HCT116 (cell line): ENCODE results near the gene FHOD3. TPM values are rescaled to one million over a fixed set of nuclear protein-coding genes. Genes with fewer than 3 reads are reported as not detected.

Experiments used
- ATAC-seq: fragments of 200-7000 bp; cut with Tn5 transposase; 2 replicates; pipeline ENCODE4 v1.9.1; 2020; ENCODE audit warnings: mild to moderate bottlenecking, moderate library complexity
- BruUV-seq: library from RNA; stranded (reverse); fragments of 400-500 nt; replicated peaks from 2 replicates; lab custom pipeline; 2021; lab: Mats Ljungman, UMichigan
- CTCF ChIA-PET: fragments of 300-600 bp; sonication (Branson Sonifier 250); formaldehyde crosslinking; loops from one replicate; lab custom pipeline; 2021; ENCODE audit warnings: antibody characterized with exemption; lab: Charles Lee
- POLR2A ChIA-PET: fragments of 300-600, 350-600 bp; sonication (Branson Sonifier 250); formaldehyde crosslinking; loops from one replicate; lab custom pipeline; 2021; ENCODE audit warnings: antibody characterized with exemption; lab: Charles Lee
- RAD21 ChIA-PET, 2 experiments: fragments of 300-600 bp; sonication (Branson Sonifier 250); formaldehyde crosslinking; loops; one replicate each; lab custom pipeline; 2023; ENCODE audit warnings: low total read pairs in 2 of 2; ENCODE audit not compliant: uncharacterized antibody in 2 of 2, unreplicated experiment in 2 of 2, low non-redundant PET in 1 of 2; lab: Charles Lee
- DNase-seq: peaks from one replicate; pipeline ENCODE4 v3.0.0-alpha.2; 2010; ENCODE audit warnings: low read depth, low spot score
- H2AFZ ChIP-seq: fragments of 200-600 bp; shearing (Covaris generic), sonication (generic); 2 replicates; pipeline ENCODE4 v1.6.1; 2017; ENCODE audit warnings: low read depth, mixed run types, mixed read lengths, antibody characterized with exemption, low read length; ENCODE audit not compliant: poor library complexity, severe bottlenecking
- H3K27ac ChIP-seq: 2 replicates; pipeline ENCODE4 v1.5.1; 2012; ENCODE audit warnings: low read depth, low read length
- H3K27me3 ChIP-seq: fragments of 200-600 bp; sonication (generic); 2 replicates; pipeline ENCODE4 v1.6.1; 2016; ENCODE audit warnings: mixed run types, low read length, mixed read lengths; ENCODE audit not compliant: insufficient read depth
- H3K36me3 ChIP-seq, 2 experiments: fragments of 200-500 bp in 1 of 2; fragments of 200-600 bp in 1 of 2; sonication (Bioruptor generic) in 1 of 2; sonication (generic) in 1 of 2; 2 replicates each; pipeline versions ENCODE4 v1.5.1 to v1.6.1; 2014 to 2016; ENCODE audit warnings: low read length in 2 of 2, inconsistent platforms in 1 of 2, mixed read lengths in 1 of 2, mixed run types in 1 of 2; ENCODE audit not compliant: insufficient read depth in 2 of 2, control insufficient read depth in 1 of 2
- H3K4me1 ChIP-seq, 2 experiments: fragments of 200-600 bp in 1 of 2; sonication (generic) in 1 of 2; 2 replicates each; pipeline versions ENCODE4 v1.5.1 to v1.6.1; 2012 to 2017; ENCODE audit warnings: low read length in 2 of 2, inconsistent platforms in 1 of 2, mild to moderate bottlenecking in 1 of 2, mixed read lengths in 1 of 2, mixed run types in 1 of 2, moderate library complexity in 1 of 2; ENCODE audit not compliant: insufficient read depth in 2 of 2, control insufficient read depth in 1 of 2
- H3K4me2 ChIP-seq: fragments of 200-600 bp; sonication (generic); 2 replicates; pipeline ENCODE4 v1.6.1; 2017; ENCODE audit warnings: mixed run types, low read length, mixed read lengths
- H3K4me3 ChIP-seq, 2 experiments: fragments of 200-600 bp in 1 of 2; sonication (generic) in 1 of 2; replicated peaks in 1 of 2; 2 replicates each; pipeline ENCODE4 v1.5.1; 2011 to 2016; ENCODE audit warnings: low read length in 2 of 2, control low read depth in 1 of 2, low read depth in 1 of 2, mild to moderate bottlenecking in 1 of 2, mixed read lengths in 1 of 2, mixed run types in 1 of 2
- H3K79me2 ChIP-seq: fragments of 200-600 bp; sonication (generic); 2 replicates; pipeline ENCODE4 v1.6.1; 2017; ENCODE audit warnings: mild to moderate bottlenecking, mixed run types, low read length, moderate library complexity, mixed read lengths; ENCODE audit not compliant: insufficient read depth
- H3K9ac ChIP-seq: fragments of 200-600 bp; sonication (generic); 2 replicates; pipeline ENCODE4 v1.6.1; 2016; ENCODE audit warnings: low read length, mixed read lengths
- H3K9me2 ChIP-seq: fragments of 200-600 bp; sonication (generic), shearing (Covaris generic); 2 replicates; pipeline ENCODE4 v1.6.1; 2017; ENCODE audit warnings: mixed run types, mild to moderate bottlenecking, moderate library complexity; ENCODE audit not compliant: insufficient read depth
- H3K9me3 ChIP-seq, 2 experiments: fragments of 200-500 bp in 1 of 2; fragments of 200-600 bp in 1 of 2; sonication (Bioruptor generic) in 1 of 2; sonication (generic) in 1 of 2; 2 replicates each; pipeline ENCODE4 v1.6.1; 2014 to 2017; ENCODE audit warnings: low read length in 2 of 2, mixed read lengths in 2 of 2, inconsistent platforms in 1 of 2, low read depth in 1 of 2, mild to moderate bottlenecking in 1 of 2, mixed run types in 1 of 2, moderate library complexity in 1 of 2; ENCODE audit not compliant: control insufficient read depth in 1 of 2, insufficient read depth in 1 of 2
- H4K20me1 ChIP-seq: fragments of 200-600 bp; sonication (generic), shearing (Covaris generic); 2 replicates; pipeline ENCODE4 v1.6.1; 2017; ENCODE audit warnings: mixed run types, mild to moderate bottlenecking, moderate library complexity; ENCODE audit not compliant: insufficient read depth
- ATF3 ChIP-seq: IDR thresholded peaks from 2 replicates; pipeline ENCODE4 v1.6.1; 2012
- EGR1 ChIP-seq: IDR thresholded peaks from 2 replicates; pipeline ENCODE4 v1.6.1; 2012; ENCODE audit warnings: low read depth
- EZH2phosphoT487 ChIP-seq: fragments of 200-600 bp; IDR thresholded peaks from 2 replicates; pipeline ENCODE4 v1.6.1; 2018; ENCODE audit warnings: antibody characterized with exemption, borderline replicate concordance
- FOSL1 ChIP-seq: IDR thresholded peaks from 2 replicates; pipeline ENCODE4 v1.6.1; 2012; ENCODE audit warnings: low read depth
- JUND ChIP-seq: IDR thresholded peaks from 2 replicates; pipeline ENCODE4 v1.6.1; 2012
- RAD21 ChIP-seq: IDR thresholded peaks from 2 replicates; pipeline ENCODE4 v1.6.1; 2012; ENCODE audit warnings: low read depth, mild to moderate bottlenecking
- SP1 ChIP-seq: IDR thresholded peaks from 2 replicates; pipeline ENCODE4 v1.6.1; 2012; ENCODE audit warnings: low read depth
- TCF7L2 ChIP-seq: IDR thresholded peaks from 2 replicates; pipeline ENCODE4 v1.7.0; 2011; ENCODE audit warnings: borderline replicate concordance, inconsistent platforms; ENCODE audit not compliant: insufficient read depth, insufficient read length; ENCODE audit errors: extremely low read depth
- YY1 ChIP-seq: IDR thresholded peaks from 2 replicates; pipeline ENCODE4 v1.6.1; 2011; ENCODE audit warnings: low read length, low read depth, moderate library complexity, mild to moderate bottlenecking; ENCODE audit not compliant: insufficient replicate concordance; ENCODE audit errors: extremely low read depth
- ZBTB33 ChIP-seq: IDR thresholded peaks from 2 replicates; pipeline ENCODE4 v1.6.1; 2011; ENCODE audit warnings: mild to moderate bottlenecking, low read length, moderate library complexity; ENCODE audit not compliant: insufficient replicate concordance; ENCODE audit errors: extremely low read depth
- ZFX ChIP-seq: fragments of 450-650 bp; IDR thresholded peaks from 2 replicates; pipeline ENCODE4 v1.6.1; 2017
- ZNF274 ChIP-seq: fragments of 200-500 bp; sonication (Bioruptor generic); IDR thresholded peaks from 2 replicates; pipeline ENCODE4 v1.6.1; 2014; ENCODE audit warnings: mild to moderate bottlenecking, low read depth, low read length, inconsistent platforms
- intact Hi-C: fragments of 100-400 bp; cut with micrococcal nuclease; formaldehyde crosslinking; loops from 2 replicates; pipeline ENCODE4 v1.10.0; 2022
- total RNA-seq: library from RNA; stranded (reverse); gene quantifications from one replicate; pipeline ENCODE4 v1.2.1, GENCODE V29; 2021; ENCODE audit not compliant: unreplicated experiment

The FHOD3 gene
- total RNA-seq, 1 experiment from 2014 or later = 4.0 TPM

DNA sequence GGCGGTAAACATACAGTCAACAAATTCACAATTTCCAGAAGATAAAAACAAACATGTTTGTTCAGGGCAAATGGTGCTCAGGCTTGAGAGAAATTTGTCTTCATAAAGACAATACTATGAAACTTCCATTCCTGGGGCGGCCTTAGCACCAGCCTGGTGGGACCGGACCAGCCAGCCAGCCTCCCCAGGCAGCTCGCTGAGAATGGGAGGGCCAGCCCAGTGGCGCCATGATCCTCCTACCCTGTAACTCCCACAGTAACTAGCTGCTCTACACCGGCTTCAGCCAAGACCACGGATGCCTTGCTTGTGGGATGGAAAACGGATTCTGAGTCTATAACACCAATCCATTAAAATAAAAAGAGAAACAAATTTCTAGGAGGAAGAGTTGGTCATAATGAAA, 24.2 kb upstream of the FHOD3 start (continued):
- TF ChIP-seq YY1 (no peak), ZFX (no peak)

GRCh38 chr18:36274083-36274715, 23.3 kb upstream of the FHOD3 start:
- intact Hi-C loops = no loop called here
- no peak overlapping the region for H3K4me2 ChIP-seq
- H3K9me3 ChIP-seq = no peaks in the 10 kb centered on the region
- DNase-seq = no peak
- H3K9me2 ChIP-seq = no peaks in the 10 kb centered on the region
- CTCF ChIA-PET = no interaction called here
- H3K36me3 ChIP-seq = no peaks in the 10 kb centered on the region
- H3K9ac ChIP-seq = no peak overlapping the region
- peaks cover 6% of the 10 kb centered on the region; the same call in 1 of the 2 replicates for H3K27me3 ChIP-seq
- H3K79me2 ChIP-seq = no peaks in the 10 kb centered on the region
- RAD21 ChIA-PET = no interaction called here
- POLR2A ChIA-PET = no interaction called here
- H3K4me3 ChIP-seq = no peak overlapping the region
- no peaks in the 10 kb centered on the region for H3K4me1 ChIP-seq
- ATAC-seq = no peak
- no peak for TF ChIP-seq TCF7L2
- H3K27ac ChIP-seq = no peak overlapping the region
- BruUV-seq = no TSS peak
- no peaks in the 10 kb centered on the region for H4K20me1 ChIP-seq
- no peak overlapping the region for H2AFZ ChIP-seq

DNA sequence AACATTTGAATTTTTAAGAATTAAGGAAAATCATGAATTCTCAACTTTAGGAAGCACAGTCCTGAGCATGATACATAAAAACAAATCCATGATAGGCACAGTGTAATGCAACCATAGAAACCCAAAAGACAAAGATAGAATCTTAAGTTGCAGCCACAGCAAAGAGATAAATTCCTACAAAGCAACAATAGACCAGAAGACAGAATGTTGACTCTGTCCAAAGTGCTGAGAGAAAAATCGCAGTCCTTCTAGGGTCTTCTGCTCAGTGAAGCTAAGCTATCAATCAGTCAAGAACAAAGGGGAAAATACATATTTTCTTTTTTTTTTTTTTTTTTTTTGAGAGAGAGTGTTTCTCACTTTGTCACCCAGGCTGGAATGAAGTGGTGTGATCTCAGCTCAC, 22.0 kb upstream of the FHOD3 start:
- Histone ChIP-seq H3K27ac (no peak overlapping the region), H2AFZ (no peak overlapping the region), H3K27me3 (peaks cover 14% of the 10 kb centered on the region; the same call in 1 of the 2 replicates), H3K9ac (no peak overlapping the region), H3K4me1 (no peaks in the 10 kb centered on the region), H4K20me1 (no peaks in the 10 kb centered on the region), H3K36me3 (no peaks in the 10 kb centered on the region), H3K9me2 (no peaks in the 10 kb centered on the region), H3K4me3 (no peak overlapping the region), H3K9me3 (no peaks in the 10 kb centered on the region), H3K4me2 (no peak overlapping the region), H3K79me2 (no peaks in the 10 kb centered on the region)
- RAD21 ChIA-PET = no interaction called here
- no peak for ATAC-seq
- intact Hi-C loops = no loop called here
- TF ChIP-seq ATF3 = no peak
- no peak for TF ChIP-seq FOSL1
- TF ChIP-seq EZH2phosphoT487 = no peak
- TF ChIP-seq ZFX = no peak
- no peak for TF ChIP-seq RAD21
- no peak for TF ChIP-seq JUND
- no peak for TF ChIP-seq SP1
- no peak for TF ChIP-seq ZBTB33
- no peak for TF ChIP-seq YY1
- no peak for TF ChIP-seq EGR1
- no peak for TF ChIP-seq TCF7L2
- TF ChIP-seq ZNF274 = no peak
- POLR2A ChIA-PET = no interaction called here
- CTCF ChIA-PET = no interaction called here
- no TSS peak for BruUV-seq
- DNase-seq = no peak
